H9 (cell line): Measurements from ENCODE around the gene MED9. TPM values are rescaled to one million over a fixed set of nuclear protein-coding genes. Genes with fewer than 3 reads are reported as not detected.

Experiments
- DNase-seq: peaks from one replicate; pipeline ENCODE4 v3.0.0-alpha.2; 2017
- H2AFZ ChIP-seq: one replicate; pipeline ENCODE4 v1.6.1; 2013; ENCODE audit warnings: mild to moderate bottlenecking, low read length, control low read depth, moderate library complexity
- H2AK5ac ChIP-seq: 2 replicates; pipeline ENCODE4 v1.6.1; 2013; ENCODE audit warnings: low read length, control low read depth, mixed read lengths; ENCODE audit not compliant: insufficient read length
- H2BK120ac ChIP-seq: one replicate; pipeline ENCODE4 v1.6.1; 2013; ENCODE audit warnings: low read depth, mild to moderate bottlenecking, low read length, control low read depth, inconsistent platforms; ENCODE audit not compliant: poor library complexity, severe bottlenecking
- H2BK12ac ChIP-seq: 2 replicates; pipeline ENCODE4 v1.6.1; 2013; ENCODE audit warnings: low read length, control low read depth, mixed read lengths, low read depth; ENCODE audit not compliant: insufficient read length
- H2BK15ac ChIP-seq: 2 replicates; pipeline ENCODE4 v1.6.1; 2013; ENCODE audit warnings: low read depth, low read length, control low read depth
- H2BK20ac ChIP-seq: one replicate; pipeline ENCODE4 v1.6.1; 2013; ENCODE audit warnings: low read depth, mild to moderate bottlenecking, low read length, control low read depth, inconsistent platforms; ENCODE audit not compliant: poor library complexity, severe bottlenecking
- H2BK5ac ChIP-seq: 2 replicates; pipeline ENCODE4 v1.6.1; 2013; ENCODE audit warnings: low read length, control low read depth, mixed read lengths; ENCODE audit not compliant: insufficient read length
- H3K14ac ChIP-seq: 2 replicates; pipeline ENCODE4 v1.6.1; 2013; ENCODE audit warnings: low read length, control low read depth; ENCODE audit not compliant: insufficient read depth
- H3K18ac ChIP-seq: 2 replicates; pipeline ENCODE4 v1.6.1; 2013; ENCODE audit warnings: low read depth, mild to moderate bottlenecking, mixed read lengths, low read length, control low read depth; ENCODE audit not compliant: insufficient read length
- H3K23ac ChIP-seq: 2 replicates; pipeline ENCODE4 v1.6.1; 2013; ENCODE audit warnings: low read length, control low read depth, mixed read lengths, low read depth; ENCODE audit not compliant: insufficient read length
- H3K23me2 ChIP-seq: 2 replicates; pipeline ENCODE4 v1.6.1; 2013; ENCODE audit warnings: low read depth, mild to moderate bottlenecking, mixed read lengths, low read length, control low read depth; ENCODE audit not compliant: insufficient read length, poor library complexity, severe bottlenecking
- H3K27ac ChIP-seq: 2 replicates; pipeline ENCODE4 v1.5.1; 2013; ENCODE audit warnings: low read length, control low read depth, mixed read lengths, low read depth; ENCODE audit not compliant: insufficient read length
- H3K27me3 ChIP-seq: 2 replicates; pipeline ENCODE4 v1.6.1; 2013; ENCODE audit warnings: low read length, control low read depth, inconsistent platforms; ENCODE audit not compliant: insufficient read depth
- H3K4ac ChIP-seq: 2 replicates; pipeline ENCODE4 v1.6.1; 2013; ENCODE audit warnings: low read depth, mild to moderate bottlenecking, control low read depth, inconsistent platforms, low read length, moderate library complexity
- H3K4me1 ChIP-seq: 2 replicates; pipeline ENCODE4 v1.6.1; 2013; ENCODE audit warnings: low read length, control low read depth, inconsistent platforms; ENCODE audit not compliant: insufficient read depth
- H3K4me2 ChIP-seq: 2 replicates; pipeline ENCODE4 v1.6.1; 2013; ENCODE audit warnings: low read length, control low read depth, mixed read lengths; ENCODE audit not compliant: insufficient read length, insufficient read depth
- H3K56ac ChIP-seq: 2 replicates; pipeline ENCODE4 v1.6.1; 2013; ENCODE audit warnings: low read depth, mild to moderate bottlenecking, mixed read lengths, low read length, control low read depth; ENCODE audit not compliant: insufficient read length
- H3K79me1 ChIP-seq: 2 replicates; pipeline ENCODE4 v1.6.1; 2013; ENCODE audit warnings: low read depth, mild to moderate bottlenecking, moderate library complexity, low read length, control low read depth, inconsistent platforms; ENCODE audit not compliant: insufficient read depth, poor library complexity, severe bottlenecking
- H3K79me2 ChIP-seq: 2 replicates; pipeline ENCODE4 v1.6.1; 2013; ENCODE audit warnings: low read length, control low read depth, inconsistent platforms; ENCODE audit not compliant: insufficient read depth
- H3K9ac ChIP-seq: 2 replicates; pipeline ENCODE4 v1.6.1; 2013; ENCODE audit warnings: low read length, control low read depth, mixed read lengths; ENCODE audit not compliant: insufficient read length; ENCODE audit errors: extremely low read depth
- H3K9me3 ChIP-seq: one replicate; pipeline ENCODE4 v1.6.1; 2013; ENCODE audit warnings: low read depth, low read length, inconsistent platforms; ENCODE audit not compliant: control insufficient read depth
- H3T11ph ChIP-seq: one replicate; pipeline ENCODE4 v1.6.1; 2013; ENCODE audit warnings: mild to moderate bottlenecking, low read length, control low read depth, inconsistent platforms
- H4K20me1 ChIP-seq: one replicate; pipeline ENCODE4 v1.6.1; 2013; ENCODE audit not compliant: control insufficient read depth, insufficient read length, insufficient read depth
- H4K5ac ChIP-seq: 2 replicates; pipeline ENCODE4 v1.6.1; 2013; ENCODE audit warnings: low read depth, mild to moderate bottlenecking, mixed read lengths, low read length, control low read depth; ENCODE audit not compliant: insufficient read length
- H4K8ac ChIP-seq: replicated peaks from 2 replicates; pipeline ENCODE4 v1.6.1; 2013; ENCODE audit warnings: low read length, control low read depth, mixed read lengths, low read depth; ENCODE audit not compliant: insufficient read length
- H4K91ac ChIP-seq: 2 replicates; pipeline ENCODE4 v1.6.1; 2013; ENCODE audit warnings: low read depth, mild to moderate bottlenecking, moderate library complexity, mixed read lengths, low read length, control low read depth; ENCODE audit not compliant: insufficient read length
- H3K27ac Mint-ChIP-seq, 3 experiments: 2 replicates in 2 of 3; 3 replicates in 1 of 3; pipeline ENCODE4 v1.8.0; 2020 to 2021; ENCODE audit warnings: mixed read lengths in 3 of 3, mild to moderate bottlenecking in 1 of 3, moderate library complexity in 1 of 3
- H3K27me3 Mint-ChIP-seq: 2 replicates; pipeline ENCODE4 v1.8.0; 2021; ENCODE audit warnings: low read depth, mild to moderate bottlenecking, moderate library complexity, mixed read lengths
- H3K36me3 Mint-ChIP-seq, 3 experiments: 2 replicates in 2 of 3; 3 replicates in 1 of 3; pipeline ENCODE4 v1.8.0; 2020 to 2021; ENCODE audit warnings: low read depth in 3 of 3, mixed read lengths in 3 of 3; ENCODE audit not compliant: insufficient read depth in 1 of 3
- H3K4me1 Mint-ChIP-seq, 2 experiments: 2 replicates each; pipeline ENCODE4 v1.8.0; 2020; ENCODE audit warnings: mixed read lengths in 2 of 2
- H3K4me3 Mint-ChIP-seq, 2 experiments: 2 replicates in 1 of 2; 3 replicates in 1 of 2; pipeline ENCODE4 v1.8.0; 2020 to 2021; ENCODE audit warnings: mild to moderate bottlenecking in 2 of 2, mixed read lengths in 2 of 2, moderate library complexity in 1 of 2
- H3K9me3 Mint-ChIP-seq, 2 experiments: 2 replicates in 1 of 2; 3 replicates in 1 of 2; pipeline ENCODE4 v1.8.0; 2020; ENCODE audit warnings: mild to moderate bottlenecking in 2 of 2, mixed read lengths in 2 of 2, moderate library complexity in 1 of 2
- WGBS: extraction: QIAGEN DNeasy Blood & Tissue Kit; methylation state at CpG from one replicate; pipeline ENCODE4 v1.1.7; 2013; ENCODE audit warnings: missing lambda C conversion rate, low lambda C conversion rate, mixed read lengths; ENCODE audit not compliant: insufficient read length; ENCODE audit errors: extremely low coverage; 5-methylcytosine and 5-hydroxymethylcytosine counted together
- total RNA-seq: library from RNA; stranded (reverse); gene quantifications from 2 replicates; pipeline ENCODE4 v1.2.1, GENCODE V29; 2021
- TF ChIP-seq, protein P1 (sequence below): fragments of 200-600 bp; sonication (generic); conservative IDR thresholded peaks from 3 replicates; pipeline ENCODE4 v1.8.0; 2021; ENCODE audit warnings: antibody characterized with exemption, mild to moderate bottlenecking

The MED9 gene
- total RNA-seq, 1 experiment from 2014 or later, result 20.0 TPM

- no peak overlapping the region for H4K5ac ChIP-seq
- H3K4me2 ChIP-seq, result no peak overlapping the region
- H3K4me1 Mint-ChIP-seq, result peaks cover 0 to 3% of the 10 kb centered on the region in 2 experiments; a peak in 3 of 4 replicates
- no peaks in the 10 kb centered on the region for H3K23me2 ChIP-seq
- no peak overlapping the region for H3K4ac ChIP-seq
- H3K18ac ChIP-seq, result no peak overlapping the region
- no peak overlapping the region for H2BK5ac ChIP-seq
- H3K27ac Mint-ChIP-seq, result no peak overlapping the region
- no peak for DNase-seq
- H3K56ac ChIP-seq, result no peak overlapping the region
- no peak overlapping the region for H2AK5ac ChIP-seq
- WGBS, result no CpG with 5 or more reads among the region's 4 CpGs
- H4K91ac ChIP-seq, result no peak overlapping the region
- H4K8ac ChIP-seq, result no peak overlapping the region
- no peaks in the 10 kb centered on the region for H3K36me3 Mint-ChIP-seq
- no peak overlapping the region for H2BK12ac ChIP-seq
- no peaks in the 10 kb centered on the region for H3K4me1 ChIP-seq
- H3K9me3 Mint-ChIP-seq, result no peaks in the 10 kb centered on the region
- no peak overlapping the region for H2BK120ac ChIP-seq
- no peak overlapping the region for H3K9ac ChIP-seq
- H3K79me2 ChIP-seq, result no peaks in the 10 kb centered on the region
- TF ChIP-seq, protein P1, sequence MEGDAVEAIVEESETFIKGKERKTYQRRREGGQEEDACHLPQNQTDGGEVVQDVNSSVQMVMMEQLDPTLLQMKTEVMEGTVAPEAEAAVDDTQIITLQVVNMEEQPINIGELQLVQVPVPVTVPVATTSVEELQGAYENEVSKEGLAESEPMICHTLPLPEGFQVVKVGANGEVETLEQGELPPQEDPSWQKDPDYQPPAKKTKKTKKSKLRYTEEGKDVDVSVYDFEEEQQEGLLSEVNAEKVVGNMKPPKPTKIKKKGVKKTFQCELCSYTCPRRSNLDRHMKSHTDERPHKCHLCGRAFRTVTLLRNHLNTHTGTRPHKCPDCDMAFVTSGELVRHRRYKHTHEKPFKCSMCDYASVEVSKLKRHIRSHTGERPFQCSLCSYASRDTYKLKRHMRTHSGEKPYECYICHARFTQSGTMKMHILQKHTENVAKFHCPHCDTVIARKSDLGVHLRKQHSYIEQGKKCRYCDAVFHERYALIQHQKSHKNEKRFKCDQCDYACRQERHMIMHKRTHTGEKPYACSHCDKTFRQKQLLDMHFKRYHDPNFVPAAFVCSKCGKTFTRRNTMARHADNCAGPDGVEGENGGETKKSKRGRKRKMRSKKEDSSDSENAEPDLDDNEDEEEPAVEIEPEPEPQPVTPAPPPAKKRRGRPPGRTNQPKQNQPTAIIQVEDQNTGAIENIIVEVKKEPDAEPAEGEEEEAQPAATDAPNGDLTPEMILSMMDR, result no peak
- H2BK15ac ChIP-seq, result no peak overlapping the region
- H3K23ac ChIP-seq, result no peak overlapping the region
- no peak overlapping the region for H2AFZ ChIP-seq
- no peaks in the 10 kb centered on the region for H3K79me1 ChIP-seq
- H3K9me3 ChIP-seq, result no peaks in the 10 kb centered on the region
- no peak overlapping the region for H3K4me3 Mint-ChIP-seq
- no peak overlapping the region for H2BK20ac ChIP-seq
- H3K14ac ChIP-seq, result no peak overlapping the region
- H3K27ac ChIP-seq, result no peak overlapping the region
- H3K27me3 ChIP-seq, result no peaks in the 10 kb centered on the region
- peaks cover 55% of the 10 kb centered on the region for H3K27me3 Mint-ChIP-seq
- H4K20me1 ChIP-seq, result no peaks in the 10 kb centered on the region
- no peak overlapping the region for H3T11ph ChIP-seq
Measured at GRCh38 chr17:17469358-17469757, 7.4 kb upstream of the MED9 start.
